Measurements from ENCODE around the gene VRK1.
"Not testable (repeated sequence)": the region's sequence is repeated elsewhere in the genome, so short reads cannot be mapped to it uniquely, and the experiment has no call there.

VRK1 gene

DNA sequence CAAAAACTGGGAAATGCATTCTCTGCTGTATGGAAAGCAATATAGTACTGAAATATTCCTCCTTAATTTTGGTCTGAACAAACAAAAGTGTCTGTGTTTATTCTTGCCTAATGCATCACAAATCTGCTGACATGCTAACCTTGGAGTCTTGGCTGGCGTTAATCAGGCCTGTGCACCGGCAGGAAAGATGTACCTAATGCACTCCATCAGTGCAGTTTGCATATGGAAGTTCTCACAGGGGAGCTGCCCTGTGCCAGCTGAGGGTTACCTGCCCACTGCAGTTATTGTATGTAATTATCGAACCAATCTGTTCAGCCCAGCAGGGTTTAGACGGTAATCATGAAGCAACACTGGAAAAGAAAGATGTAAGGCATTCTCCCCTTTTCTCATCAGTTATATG is 76.9 kb downstream of the VRK1 start:
- DNase-seq (ENCODE audit: low read depth in 1 of 2, low spot score in 1 of 2), result no peak

DNA sequence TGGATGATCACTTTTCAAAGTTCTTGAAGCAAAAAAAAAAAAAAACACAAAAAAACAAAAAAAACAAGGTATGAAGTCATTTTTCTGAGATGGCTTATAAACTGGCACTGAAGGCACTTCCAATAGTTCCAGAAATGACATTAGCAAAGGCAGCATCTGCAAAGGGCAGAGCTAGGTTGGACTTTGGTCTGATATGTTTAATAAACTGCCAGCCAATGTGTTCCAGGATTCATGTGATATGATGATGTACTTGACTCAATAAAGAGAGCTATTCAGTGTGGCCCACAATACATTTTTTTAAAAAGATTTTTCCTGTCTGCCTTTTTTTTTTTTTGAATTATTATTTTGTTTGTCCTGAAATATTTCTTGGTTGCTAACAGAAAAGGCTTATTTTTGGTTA is 79.6 kb downstream of the VRK1 start:
- DNase-seq (ENCODE audit: low read depth in 1 of 2, low spot score in 1 of 2), result no peak

DNA sequence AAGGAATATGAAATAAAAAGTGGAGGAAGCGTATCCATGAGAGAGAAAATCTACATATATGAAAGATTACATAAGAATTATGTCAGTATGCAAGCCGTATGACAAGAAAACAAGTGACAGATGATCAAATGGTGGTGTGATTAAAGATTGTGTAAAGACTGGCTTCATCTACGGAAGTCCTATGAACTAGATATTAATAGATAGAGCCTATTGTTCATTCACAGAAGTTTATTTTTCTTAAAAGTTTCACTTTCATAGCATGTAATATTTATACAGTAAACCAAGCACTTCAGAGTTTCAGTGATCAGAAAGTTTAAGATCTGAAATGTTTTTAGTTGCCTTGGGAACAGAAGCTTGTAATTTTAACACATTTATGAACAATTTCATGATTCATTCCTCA is 84.5 kb downstream of the VRK1 start:
- DNase-seq (ENCODE audit: low read depth in 1 of 2, low spot score in 1 of 2), result no peak

DNA sequence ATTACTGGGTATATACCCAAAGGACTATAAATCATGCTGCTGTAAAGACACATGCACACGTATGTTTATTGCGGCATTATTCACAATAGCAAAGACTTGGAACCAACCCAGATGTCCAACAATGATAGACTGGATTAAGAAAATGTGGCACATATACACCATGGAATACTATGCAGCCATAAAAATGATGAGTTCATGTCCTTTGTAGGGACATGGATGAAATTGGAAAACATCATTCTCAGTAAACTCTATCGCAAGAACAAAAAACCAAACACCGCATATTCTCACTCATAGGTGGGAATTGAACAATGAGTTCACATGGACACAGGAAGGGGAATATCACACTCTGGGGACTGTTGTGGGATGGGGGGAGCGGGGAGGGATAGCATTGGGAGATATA is 86.8 kb downstream of the VRK1 start:
- DNase-seq (ENCODE audit: low read depth in 1 of 2, low spot score in 1 of 2), result not testable (repeated sequence)

DNA sequence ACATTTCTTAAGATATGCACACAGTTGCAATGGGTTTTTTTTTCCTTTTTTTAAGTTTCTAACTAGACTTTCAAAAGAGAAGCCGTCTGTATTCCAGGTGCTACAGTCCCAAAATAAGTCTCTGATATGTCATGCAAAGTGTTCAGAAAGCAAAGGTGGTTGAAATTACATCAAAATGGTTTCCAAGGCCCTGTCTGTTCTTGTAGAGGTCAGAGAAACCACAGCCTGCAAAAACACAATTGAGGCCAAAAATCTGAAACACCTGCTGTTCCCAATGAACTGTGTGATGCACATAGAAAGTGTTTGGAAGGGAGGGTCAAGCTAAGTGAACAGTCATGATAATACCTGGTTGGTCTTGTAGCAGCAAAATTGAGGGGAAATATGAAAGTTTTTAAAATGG is 91.0 kb downstream of the VRK1 start:
- no peak for DNase-seq (ENCODE audit: low read depth in 1 of 2, low spot score in 1 of 2)

DNA sequence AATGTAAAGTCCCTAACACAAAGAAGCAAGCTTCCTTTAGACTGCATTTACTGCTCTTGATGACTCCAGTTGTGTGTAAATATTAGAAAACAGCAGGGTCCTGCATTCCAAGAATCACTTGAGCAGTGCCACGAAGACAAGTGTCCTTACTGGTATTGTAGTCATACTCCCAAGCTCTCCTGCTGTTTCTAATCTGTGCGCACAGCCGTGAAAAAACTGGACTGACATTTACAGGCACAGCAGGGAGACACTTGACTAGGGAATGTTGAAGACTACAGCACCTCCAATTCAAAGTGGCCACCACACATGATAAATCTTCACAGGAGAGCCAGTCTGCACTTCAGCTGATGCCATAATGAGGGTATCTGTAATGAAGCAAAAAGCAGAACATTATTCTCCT is 91.4 kb downstream of the VRK1 start:
- no peak for DNase-seq (ENCODE audit: low read depth in 1 of 2, low spot score in 1 of 2)

DNA sequence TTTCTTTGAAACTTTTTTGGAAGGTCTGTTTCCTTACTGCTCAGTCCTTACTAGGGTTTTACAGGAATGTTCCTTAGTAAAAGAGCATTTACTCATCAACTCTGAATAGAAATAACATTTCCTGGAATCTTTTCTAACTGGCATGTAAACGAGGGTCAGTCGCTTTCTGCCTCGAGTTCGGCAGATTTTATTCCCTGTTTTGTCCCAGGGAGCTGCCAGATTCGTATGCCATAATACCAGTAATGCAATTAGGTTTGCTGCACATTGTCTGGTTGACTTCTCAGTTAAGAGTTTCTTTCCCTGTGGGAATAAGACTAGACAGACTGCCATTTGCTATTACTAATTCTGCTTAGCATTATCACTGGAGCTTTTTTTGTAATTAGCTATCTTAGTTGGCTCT is 91.9 kb downstream of the VRK1 start:
- no peak for DNase-seq (ENCODE audit: low read depth in 1 of 2, low spot score in 1 of 2)

DNA sequence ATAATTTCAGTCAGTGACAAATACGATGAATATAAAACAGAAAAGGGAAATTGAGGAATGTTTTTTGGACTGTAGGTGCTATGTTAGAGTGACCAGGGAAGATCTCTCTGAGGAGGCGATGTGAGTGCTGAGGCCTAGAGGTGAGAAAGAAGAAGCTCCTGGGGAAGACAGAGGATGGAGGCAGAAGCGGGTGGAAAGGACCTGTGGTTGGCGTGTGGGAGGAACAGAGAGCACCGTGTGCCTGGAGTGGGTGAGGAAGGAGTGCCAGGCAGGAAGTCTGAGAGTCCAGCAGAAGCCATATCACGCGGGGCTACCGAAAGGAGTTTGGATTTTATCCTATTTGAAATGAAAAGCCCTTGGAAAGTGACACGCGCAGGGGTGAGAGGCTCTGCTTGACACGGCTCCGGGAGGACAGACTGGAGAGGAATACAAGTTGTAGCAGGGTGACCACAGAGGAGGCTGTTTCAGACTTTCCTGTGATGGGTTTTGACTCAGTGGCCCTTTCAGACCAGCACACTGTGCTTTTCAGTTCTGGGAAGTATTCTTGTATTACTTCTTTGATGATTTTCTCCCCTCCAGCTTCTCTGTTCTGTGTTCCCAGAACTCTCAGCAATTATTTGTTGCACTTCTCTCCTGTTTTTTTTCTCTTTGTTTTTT is 96.9 kb downstream of the VRK1 start:
- no peak for DNase-seq (ENCODE audit: low read depth in 1 of 2, low spot score in 1 of 2)

DNA sequence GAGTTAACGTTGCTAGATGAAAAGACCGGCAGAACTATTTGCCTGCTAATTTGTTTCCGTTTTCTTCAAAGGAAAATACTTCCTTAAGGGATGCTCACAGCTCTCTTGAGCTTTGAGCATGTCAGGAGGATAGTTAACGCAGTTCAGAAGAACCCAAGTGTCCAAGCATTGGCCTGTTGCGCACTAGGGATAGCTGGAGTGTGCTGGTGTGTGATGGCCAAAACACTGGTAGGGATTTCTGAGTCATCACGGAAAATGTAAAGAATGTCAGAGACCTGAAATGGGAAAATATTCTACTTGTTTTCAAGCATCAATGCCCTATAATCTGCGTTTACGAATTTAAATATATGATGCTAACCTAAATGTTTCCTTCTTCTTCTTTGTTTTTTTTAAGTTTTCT is 97.8 kb downstream of the VRK1 start:
- no peak for DNase-seq (ENCODE audit: low read depth in 1 of 2, low spot score in 1 of 2)

DNA sequence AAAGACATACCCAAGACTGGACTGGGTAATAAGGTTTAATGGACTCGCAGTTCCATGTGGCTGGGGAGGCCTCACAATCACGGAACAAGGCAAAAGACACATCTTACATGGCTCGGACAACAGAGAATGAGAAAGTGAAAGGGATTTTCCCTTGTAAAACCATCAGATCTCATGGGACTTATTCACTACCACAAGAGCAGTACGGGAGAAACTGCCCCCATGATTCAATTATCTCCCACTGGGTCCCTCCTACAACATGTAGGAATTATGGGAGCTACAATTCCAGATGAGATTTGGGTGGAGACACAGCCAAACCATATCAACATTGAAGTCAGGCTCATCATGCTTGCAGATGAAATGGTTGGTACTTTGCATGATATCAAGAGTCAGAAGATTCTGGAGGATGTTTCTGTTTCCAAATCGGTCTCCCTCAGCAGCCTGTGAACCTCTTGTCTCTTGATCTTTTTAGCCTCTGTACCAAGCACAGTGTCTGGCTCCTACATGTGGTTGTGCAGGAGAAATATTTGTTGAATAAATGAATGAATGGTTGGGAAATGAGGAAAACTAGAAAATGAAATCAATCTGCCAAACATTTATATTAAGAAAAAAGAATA is 98.6 kb downstream of the VRK1 start:
- no peak for DNase-seq (ENCODE audit: low read depth in 1 of 2, low spot score in 1 of 2)

DNA sequence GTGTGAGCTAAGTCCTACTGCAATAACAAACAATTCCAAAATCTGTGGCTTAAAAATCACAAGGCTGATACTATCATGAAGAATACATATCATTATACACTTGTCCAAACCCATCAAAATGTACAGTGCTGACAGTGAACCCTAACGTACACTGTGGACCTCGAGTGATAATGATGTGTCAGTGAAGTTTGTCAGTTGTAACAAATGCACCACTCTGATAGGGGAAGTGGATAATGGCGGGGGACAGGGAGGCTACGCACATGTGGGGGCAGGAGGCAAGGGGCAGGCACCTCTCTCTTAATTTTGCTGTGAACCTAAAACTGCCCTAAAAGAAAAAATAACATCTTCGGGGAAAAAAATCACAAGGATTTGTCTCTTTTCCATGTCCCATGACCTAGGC is 100.0 kb downstream of the VRK1 start:
- no peak for DNase-seq (ENCODE audit: low read depth in 1 of 2, low spot score in 1 of 2)

DNA sequence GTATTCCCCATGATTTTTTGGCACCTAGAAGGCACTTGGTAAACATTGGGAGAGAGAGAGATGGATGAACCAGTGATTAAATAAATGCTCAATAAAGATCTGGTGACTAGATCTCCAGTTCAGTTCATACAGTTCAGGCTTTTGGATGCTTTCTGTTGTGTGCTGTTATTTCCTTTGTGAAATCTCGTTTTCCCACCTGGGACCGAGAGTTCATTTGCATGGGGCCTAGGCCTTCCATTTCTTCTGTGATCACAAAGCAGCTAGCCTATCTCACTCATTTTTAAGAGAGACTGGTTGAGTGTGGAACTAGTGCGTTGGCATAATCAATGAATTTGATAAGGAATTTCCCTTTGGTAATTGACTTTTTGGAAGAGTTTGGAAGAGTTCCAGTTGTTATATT is 104.0 kb downstream of the VRK1 start:
- no peak for DNase-seq (ENCODE audit: low read depth in 1 of 2, low spot score in 1 of 2)

DNA sequence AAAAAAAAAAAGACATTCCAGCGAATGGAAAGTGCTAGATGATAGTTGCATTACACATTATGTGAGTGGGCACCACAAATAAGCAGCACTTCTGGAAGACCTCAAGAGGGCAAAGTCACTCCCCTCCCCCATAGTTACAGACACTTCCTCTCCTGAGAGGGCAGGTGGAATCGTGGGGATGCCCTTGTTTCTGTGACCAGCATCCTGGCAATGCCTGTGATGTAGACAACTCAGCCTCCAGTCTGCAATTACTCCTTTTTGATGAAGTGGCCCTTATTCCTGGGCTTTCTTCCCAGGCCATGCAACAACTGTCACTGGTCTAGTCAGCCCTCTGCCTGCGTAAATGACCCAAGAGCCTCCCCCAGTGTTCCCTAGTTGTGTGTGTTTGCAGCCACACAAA is 104.8 kb downstream of the VRK1 start:
- DNase-seq (ENCODE audit: low read depth in 1 of 2, low spot score in 1 of 2), result no peak

DNA sequence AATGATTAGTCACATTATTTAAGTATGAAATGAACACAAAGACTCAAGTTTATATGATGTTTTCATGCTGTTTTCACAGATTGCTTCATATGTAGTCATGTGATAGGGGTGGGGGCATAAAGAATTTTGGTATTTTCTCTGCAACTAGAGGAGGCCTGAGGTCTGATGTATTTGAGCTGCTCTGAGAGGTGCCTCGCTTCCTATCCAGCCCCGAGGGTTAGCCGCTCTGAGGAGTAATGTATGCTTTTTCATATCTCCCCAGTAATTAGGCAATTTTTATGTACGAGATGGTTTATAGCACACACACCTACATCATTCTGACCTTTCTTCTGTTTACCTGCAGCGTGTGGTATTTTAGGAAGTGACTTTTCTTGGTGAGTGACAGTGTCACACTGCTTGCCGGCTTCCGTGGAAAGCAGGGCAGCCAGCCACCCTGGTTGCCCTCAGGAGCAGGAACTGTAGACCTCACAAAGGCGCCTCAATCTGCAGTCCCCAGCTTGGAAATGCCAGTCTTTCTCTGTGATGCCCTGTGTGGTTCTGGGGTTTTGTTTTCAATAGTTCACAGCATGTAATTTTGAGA is 106.4 kb downstream of the VRK1 start:
- DNase-seq (ENCODE audit: low read depth in 1 of 2, low spot score in 1 of 2), result no peak

DNA sequence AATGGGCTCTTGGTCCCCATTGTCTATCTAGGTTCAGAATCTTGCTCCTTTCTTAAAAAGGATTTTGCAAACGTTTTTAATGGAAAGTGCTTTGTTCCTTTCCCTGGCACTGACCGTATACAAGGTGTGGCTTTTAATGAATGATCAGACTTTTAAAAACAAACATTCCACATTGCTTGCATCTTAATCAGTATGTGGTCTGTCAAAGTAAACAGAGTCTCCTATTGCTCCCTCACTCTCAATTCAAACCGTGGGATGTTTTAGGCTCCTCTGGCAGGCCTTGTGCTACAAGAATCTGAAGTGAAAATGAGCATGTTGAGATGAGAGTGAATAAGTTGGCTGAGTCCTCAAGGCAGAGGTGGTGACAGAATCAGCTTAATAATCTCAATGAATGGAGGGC is 107.0 kb downstream of the VRK1 start:
- DNase-seq (ENCODE audit: low read depth in 1 of 2, low spot score in 1 of 2), result no peak

DNA sequence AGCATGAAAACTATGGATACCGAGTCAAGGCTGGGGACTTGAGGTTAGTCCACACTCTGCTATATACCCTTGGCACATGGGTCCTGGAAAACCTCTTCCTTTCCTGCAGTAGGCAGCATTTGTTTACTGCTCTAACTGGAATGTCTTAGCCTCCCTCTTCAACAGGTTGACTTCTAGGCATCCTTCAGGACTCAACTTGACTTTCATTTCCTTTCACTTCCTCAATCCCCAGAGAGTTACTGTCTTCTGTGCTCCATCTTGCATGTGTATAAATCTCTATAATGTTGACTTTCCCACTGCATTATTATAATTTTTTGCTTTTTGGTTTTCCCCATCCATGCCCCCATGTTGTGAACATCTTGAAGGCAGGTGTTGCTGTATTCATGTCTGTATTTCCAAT is 107.9 kb downstream of the VRK1 start:
- no peak for DNase-seq (ENCODE audit: low read depth in 1 of 2, low spot score in 1 of 2)

DNA sequence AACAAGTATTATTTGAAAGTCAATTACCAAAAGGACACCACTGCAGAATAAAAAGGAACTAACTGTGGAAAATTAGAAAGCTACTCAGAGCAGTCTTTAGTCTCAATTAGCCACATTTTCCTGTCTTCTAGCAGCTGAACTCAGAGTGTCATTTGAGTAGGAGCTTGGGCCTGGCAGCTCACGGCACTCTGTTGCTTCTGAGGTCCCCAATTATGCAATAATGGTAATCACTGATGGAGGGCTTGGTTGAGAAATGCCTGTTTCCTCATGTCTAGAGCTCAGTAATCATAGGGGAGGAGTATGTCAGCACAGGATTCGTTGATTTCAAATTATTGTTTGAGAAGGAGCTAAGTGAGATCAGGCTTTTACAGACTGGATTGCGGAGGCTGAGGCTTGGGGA is 108.6 kb downstream of the VRK1 start:
- DNase-seq (ENCODE audit: low read depth in 1 of 2, low spot score in 1 of 2), result no peak

DNA sequence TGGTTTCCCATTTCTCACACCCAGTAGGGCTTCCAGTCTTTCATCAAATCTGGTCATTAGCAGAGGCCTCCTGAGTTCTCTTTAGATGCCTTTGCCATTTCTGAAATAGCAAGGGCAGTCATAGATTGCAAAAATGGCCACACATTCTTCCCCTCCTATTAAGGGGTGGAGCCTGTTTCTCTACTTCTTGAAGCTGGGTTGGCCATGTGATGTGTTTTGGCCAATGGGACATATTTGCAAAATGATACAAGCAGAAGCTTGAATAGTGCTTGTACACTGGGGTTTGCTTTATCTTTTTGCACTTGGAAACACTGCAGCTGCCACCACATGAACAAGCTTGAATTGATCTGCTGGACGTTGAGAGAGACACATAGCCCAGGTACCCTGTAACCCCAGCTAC is 109.3 kb downstream of the VRK1 start:
- DNase-seq (ENCODE audit: low read depth in 1 of 2, low spot score in 1 of 2), result no peak

DNA sequence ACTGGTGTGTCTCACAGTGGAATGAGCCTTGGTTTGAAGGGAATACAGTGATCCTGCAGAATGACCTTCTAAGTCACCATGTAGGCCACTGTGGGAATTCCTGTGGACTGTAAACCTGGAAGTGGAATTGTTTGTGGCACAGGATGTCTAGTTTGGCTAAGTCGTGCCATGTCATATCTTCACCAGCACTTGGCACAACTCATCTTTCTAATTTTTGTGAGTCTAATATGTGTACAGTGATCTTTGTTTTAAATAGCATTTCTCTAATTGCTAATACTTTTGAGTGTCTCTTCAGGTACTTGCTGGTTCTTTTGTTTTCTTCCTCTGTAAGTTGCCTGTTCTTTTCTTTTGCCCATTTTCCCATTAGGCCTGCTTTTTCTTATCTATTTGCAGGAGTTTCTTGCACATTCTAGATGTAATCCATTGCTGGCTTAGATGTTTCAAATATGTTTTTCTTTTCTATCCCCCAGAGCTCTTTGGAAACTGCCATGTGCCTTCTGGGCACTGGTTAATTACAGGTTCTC is 112.7 kb downstream of the VRK1 start:
- DNase-seq (ENCODE audit: low read depth in 1 of 2, low spot score in 1 of 2), result no peak

DNA sequence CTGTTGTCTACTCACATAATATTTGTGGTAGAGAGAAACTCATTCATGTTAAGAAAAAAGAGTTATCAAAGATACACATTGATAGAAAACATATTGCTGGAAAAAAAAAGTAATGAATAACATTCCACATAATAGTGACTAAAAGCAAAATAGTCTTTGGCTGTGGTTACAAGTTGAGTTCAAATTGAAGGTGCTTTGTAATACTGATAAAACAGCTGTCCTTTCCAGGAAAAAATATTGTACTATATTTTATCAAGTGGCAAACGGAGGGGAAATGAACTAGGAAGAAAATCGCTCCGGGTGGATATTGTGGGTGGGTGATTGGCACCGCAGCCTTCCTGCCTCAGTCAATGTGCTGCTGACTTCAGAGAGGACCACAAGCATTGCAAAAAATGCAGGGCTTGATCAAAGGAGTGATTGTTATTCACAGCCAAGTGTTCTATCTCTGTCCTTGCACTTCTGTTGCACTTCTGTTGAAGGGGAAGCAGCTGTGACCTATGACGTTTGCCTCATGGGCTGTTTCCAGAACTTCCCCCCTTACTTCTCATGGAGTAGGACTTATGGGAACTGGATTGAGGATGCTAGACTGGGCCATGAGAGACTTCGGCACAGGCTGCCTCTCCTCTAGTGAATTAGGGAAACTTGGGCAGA is 114.4 kb downstream of the VRK1 start:
- DNase-seq (ENCODE audit: low read depth in 1 of 2, low spot score in 1 of 2), result no peak

DNA sequence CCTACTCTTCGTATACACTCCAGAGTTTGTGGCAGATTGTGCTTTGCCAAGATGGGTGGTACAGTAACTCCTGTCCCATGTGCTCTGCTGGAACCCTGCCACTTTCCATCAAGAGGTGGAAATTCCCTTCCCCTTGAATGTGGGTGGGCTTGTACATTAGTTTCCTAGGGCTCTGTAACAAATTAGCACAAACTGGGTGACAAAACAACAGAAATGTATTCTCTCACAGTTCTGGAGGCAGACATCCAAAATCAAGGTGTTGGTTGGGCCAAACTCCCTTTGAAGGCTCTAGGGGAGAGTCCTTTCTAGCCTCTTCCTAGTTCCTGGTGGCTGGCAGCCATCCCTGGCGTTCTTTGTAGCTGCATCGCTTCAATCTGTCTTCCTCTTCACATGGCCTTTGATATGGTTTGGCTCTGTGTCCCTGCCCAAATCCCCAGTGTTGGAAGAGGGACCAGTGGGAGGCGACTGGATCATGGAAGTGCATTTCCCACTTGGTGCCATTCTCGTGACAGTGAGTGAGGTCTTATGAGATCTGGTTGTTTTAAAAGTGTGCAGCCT is 117.5 kb downstream of the VRK1 start:
- DNase-seq (ENCODE audit: low read depth in 1 of 2, low spot score in 1 of 2), result no peak

DNA sequence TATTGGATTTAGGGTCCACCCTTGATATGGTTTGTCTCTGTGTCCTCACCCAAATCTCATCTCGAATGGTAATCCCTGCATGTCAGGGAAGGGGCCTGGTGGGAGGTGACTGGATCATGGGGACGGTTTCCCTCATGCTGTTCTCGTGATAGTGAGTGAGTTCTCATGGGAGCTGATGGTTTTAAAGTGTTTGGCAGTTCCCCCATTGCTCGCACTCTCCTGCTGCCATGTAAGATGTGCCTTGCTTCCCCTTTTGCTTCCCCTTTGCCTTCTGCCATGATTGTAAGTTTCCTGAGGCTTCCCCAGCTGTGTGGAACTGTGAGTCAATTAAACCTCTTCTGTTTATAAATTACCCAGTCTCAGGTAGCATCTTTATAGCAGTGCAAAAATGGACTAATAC is 118.3 kb downstream of the VRK1 start:
- DNase-seq (ENCODE audit: low read depth in 1 of 2, low spot score in 1 of 2), result no peak

All from stimulated activated CD4-positive, alpha-beta T cell treated with anti-CD3 and anti-CD28 coated beads, Interleukin-15, amount 100 ng/mL, for 1 hour (primary cell).